Prostate gland (tissue), 2 donors: ENCODE measurements around the gene SDC3. TPM values are rescaled to one million over a fixed set of nuclear protein-coding genes. Genes with fewer than 3 reads are reported as not detected.
A peak's percentile ranks its signal among the peaks of the same experiment; 100 is the strongest.

Experiments
- DNase-seq: peaks from one replicate; pipeline ENCODE4 v3.0.0-alpha.2; 2019; ENCODE audit warnings: low spot score
- H3K27ac ChIP-seq, 2 donors: fragments of 200-600 bp; sonication (generic); 2 replicates each; pipeline ENCODE4 v1.5.1; 2017 to 2019
- H3K27me3 ChIP-seq: fragments of 200-600 bp; sonication (generic); replicated peaks from 2 replicates; pipeline ENCODE4 v1.5.1; 2019; ENCODE audit not compliant: insufficient read depth
- H3K36me3 ChIP-seq, 2 donors: fragments of 200-600 bp; sonication (generic); 1 replicate in 1 of 2; 2 replicates in 1 of 2; pipeline versions ENCODE4 v1.5.1 to v1.8.1; 2017 to 2019
- H3K4me1 ChIP-seq: fragments of 200-600 bp; sonication (generic); replicated peaks from 2 replicates; pipeline ENCODE4 v1.5.1; 2019
- H3K4me3 ChIP-seq, 2 donors: fragments of 200-600 bp; sonication (generic); 2 replicates each; pipeline ENCODE4 v1.5.1; 2017 to 2019
- H3K9me3 ChIP-seq: fragments of 200-600 bp; sonication (generic); 2 replicates; pipeline ENCODE4 v1.5.1; 2017
- CTCF ChIP-seq, 4 experiments: fragments of 200-600 bp in 2 of 4; fragments of 450-650 bp in 2 of 4; sonication (generic) in 2 of 4; IDR thresholded peaks; 1 replicate in 3 of 4; 2 replicates in 1 of 4; pipeline ENCODE4 v1.5.1; 2016 to 2019; ENCODE audit warnings: antibody characterized with exemption in 4 of 4, mild to moderate bottlenecking in 2 of 4, moderate library complexity in 2 of 4
- POLR2A ChIP-seq: fragments of 450-650 bp; IDR thresholded peaks from one replicate; pipeline ENCODE4 v1.6.1; 2016; ENCODE audit warnings: antibody characterized with exemption, mild to moderate bottlenecking
- POLR2AphosphoS5 ChIP-seq: sonication (generic); formaldehyde crosslinking; IDR thresholded peaks from one replicate; pipeline ENCODE4 v1.6.1; 2017; ENCODE audit warnings: antibody characterized with exemption
- WGBS: methylation state at CpG from one replicate; pipeline ENCODE4 v1.1.5; 2018; 5-methylcytosine and 5-hydroxymethylcytosine counted together
- intact Hi-C: fragments of 100-400 bp; cut with DNase I; formaldehyde crosslinking; loops from one replicate; pipeline ENCODE4 v1.14.2; 2022
- total RNA-seq, 2 donors: library from RNA; depleted of rRNA; stranded (reverse); fragments of >200 nt; gene quantifications; one replicate each; pipeline ENCODE4 v1.1.0, GENCODE V29; 2016

Gene SDC3
- total RNA-seq, 2 donors from 2014 or later: 25.5 to 39.6 TPM

- intact Hi-C loops: no loop called here
- no peaks in the 10 kb centered on the region for H3K9me3 ChIP-seq
- DNase-seq: no peak
- WGBS: 76% methylated on average over 8 of the region's 8 CpGs
- TF ChIP-seq POLR2AphosphoS5 (no peak), CTCF (IDR thresholded peaks at IDR 0.05) (no peak), POLR2A (no peak)
- H3K27ac ChIP-seq: peak overlapping the region; percentile 57 to 69
- no peaks in the 10 kb centered on the region for H3K36me3 ChIP-seq
- H3K4me3 ChIP-seq: no peak overlapping the region
- no peaks in the 10 kb centered on the region for H3K27me3 ChIP-seq
- H3K4me1 ChIP-seq: peaks cover 12% of the 10 kb centered on the region
Observed at GRCh38 chr1:30903343-30904034, 5.1 kb downstream of the SDC3 start.

- H3K36me3 ChIP-seq: no peaks in the 10 kb centered on the region
- H3K4me3 ChIP-seq: no peak overlapping the region
- no peak for TF ChIP-seq POLR2A
- H3K9me3 ChIP-seq: no peaks in the 10 kb centered on the region
- DNase-seq: no peak
- peaks cover 12% of the 10 kb centered on the region for H3K4me1 ChIP-seq
- intact Hi-C loops: no loop called here
- WGBS: 53% methylated on average over 9 of the region's 9 CpGs
- H3K27me3 ChIP-seq: no peaks in the 10 kb centered on the region
- H3K27ac ChIP-seq: peak overlapping the region; percentile 57 to 69
Observed at GRCh38 chr1:30902593-30903290, 5.8 kb downstream of the SDC3 start.

GRCh38 chr1:30901798-30902581 is 6.6 kb downstream of the SDC3 start:
- 30% methylated on average over 11 of the region's 11 CpGs for WGBS
- Histone ChIP-seq H3K4me1 (peaks cover 12% of the 10 kb centered on the region), H3K27me3 (no peaks in the 10 kb centered on the region), H3K36me3 (no peaks in the 10 kb centered on the region), H3K4me3 (no peak overlapping the region), H3K9me3 (no peaks in the 10 kb centered on the region), H3K27ac (peak overlapping the region; percentile 57 to 69)
- TF ChIP-seq CTCF (IDR thresholded peaks at IDR 0.05) (no peak), POLR2AphosphoS5 (no peak), POLR2A (no peak)
- intact Hi-C loops: no loop called here
- no peak for DNase-seq

- H3K27ac ChIP-seq: peak overlapping the region; percentile 57 to 69
- intact Hi-C loops: no loop called here
- H3K9me3 ChIP-seq: no peaks in the 10 kb centered on the region
- TF ChIP-seq POLR2A: no peak
- no peak for TF ChIP-seq POLR2AphosphoS5
- no peak for TF ChIP-seq CTCF (IDR thresholded peaks at IDR 0.05)
- H3K4me3 ChIP-seq: no peak overlapping the region
- no peaks in the 10 kb centered on the region for H3K27me3 ChIP-seq
- no peak for DNase-seq
- H3K36me3 ChIP-seq: no peaks in the 10 kb centered on the region
- 69% methylated on average over 3 of the region's 3 CpGs for WGBS
- peaks cover 12% of the 10 kb centered on the region for H3K4me1 ChIP-seq
Observed at GRCh38 chr1:30900931-30901560, 7.5 kb downstream of the SDC3 start.

- Histone ChIP-seq H3K36me3 (no peaks in the 10 kb centered on the region), H3K27ac (peak overlapping the region in 1 of 2 donors; percentile 57), H3K4me1 (peaks cover 12% of the 10 kb centered on the region), H3K4me3 (no peak overlapping the region), H3K27me3 (no peaks in the 10 kb centered on the region), H3K9me3 (no peaks in the 10 kb centered on the region)
- WGBS: 85% methylated on average over 6 of the region's 6 CpGs
- intact Hi-C loops: no loop called here
- no peak for DNase-seq
- no peak for TF ChIP-seq CTCF (IDR thresholded peaks at IDR 0.05)
- TF ChIP-seq POLR2AphosphoS5: no peak
- no peak for TF ChIP-seq POLR2A
Observed at GRCh38 chr1:30900486-30900885, 8.1 kb downstream of the SDC3 start.
